Measurements from ENCODE around the gene RTN4.

Gene RTN4

DNA sequence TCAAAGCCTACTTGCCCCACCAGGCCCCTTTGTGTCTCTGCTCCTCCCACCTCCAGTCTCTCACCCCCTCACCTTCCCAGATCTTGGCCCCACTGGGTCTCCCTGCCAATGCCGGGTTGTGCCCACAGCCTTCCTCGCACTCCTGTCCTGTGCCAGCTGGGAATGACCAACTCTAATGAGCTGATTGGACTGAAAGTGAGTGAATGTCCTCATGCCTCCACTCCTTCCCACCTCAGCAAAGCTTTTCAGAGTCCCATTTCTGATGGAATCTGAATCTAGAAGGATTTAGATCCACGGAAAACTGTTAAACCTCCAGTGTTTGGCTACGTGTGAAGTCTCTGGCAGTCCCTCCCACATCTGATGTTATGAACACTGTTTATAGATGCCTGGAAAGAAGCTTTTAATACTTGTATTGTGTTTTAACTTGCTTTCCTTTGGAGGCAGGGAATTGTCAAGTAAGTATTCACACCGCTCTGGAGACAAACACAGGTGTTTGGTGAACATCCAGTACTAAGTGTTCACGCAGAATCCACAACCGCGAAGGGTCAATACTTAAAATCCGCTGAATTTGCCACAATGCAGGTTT lies 103.9 kb downstream of the RTN4 start:
- DNase-seq, result no peak

- DNase-seq, result no peak
Measured at GRCh38 chr2:54945391-54946219, 104.6 kb downstream of the RTN4 start.

- DNase-seq, result no peak
Measured at GRCh38 chr2:54944724-54945326, 105.4 kb downstream of the RTN4 start.

- no peak for DNase-seq
Measured at GRCh38 chr2:54942373-54942772, 107.9 kb downstream of the RTN4 start.

DNA sequence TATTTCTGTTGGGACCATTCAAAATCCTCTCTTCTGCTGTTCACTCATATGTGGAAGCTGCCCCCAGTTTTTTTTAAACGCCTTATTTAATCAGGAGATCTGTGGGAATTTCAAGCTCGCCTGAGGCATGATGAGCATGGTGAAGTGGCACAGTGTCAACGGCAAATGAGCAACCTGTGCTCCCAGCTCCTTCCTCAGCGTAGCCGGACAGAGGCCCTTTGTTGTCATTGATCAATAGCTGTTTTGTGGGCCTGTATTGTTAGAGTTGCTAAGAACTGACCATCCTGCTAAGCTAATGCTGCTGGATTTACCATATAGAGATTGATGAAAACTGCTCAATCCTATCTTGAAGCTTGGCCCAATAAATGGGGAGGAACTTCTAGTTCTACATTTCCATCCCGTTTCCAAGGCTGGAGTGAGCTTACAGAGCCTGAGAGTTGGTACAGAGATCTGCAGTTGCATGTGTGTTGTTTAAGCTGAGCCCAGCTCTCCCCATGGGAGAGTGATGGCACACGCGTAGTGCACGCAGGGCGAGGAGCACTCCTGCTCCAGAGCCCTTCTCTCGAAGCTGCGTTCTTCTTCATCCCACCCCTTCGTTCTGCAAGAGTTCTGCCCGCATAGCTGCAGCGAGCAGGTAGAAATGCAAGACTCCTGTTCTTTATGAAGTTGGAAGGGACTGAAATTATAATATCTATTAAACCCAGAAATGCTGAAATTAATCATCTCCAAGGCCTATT lies 108.8 kb downstream of the RTN4 start:
- DNase-seq, result no peak

DNA sequence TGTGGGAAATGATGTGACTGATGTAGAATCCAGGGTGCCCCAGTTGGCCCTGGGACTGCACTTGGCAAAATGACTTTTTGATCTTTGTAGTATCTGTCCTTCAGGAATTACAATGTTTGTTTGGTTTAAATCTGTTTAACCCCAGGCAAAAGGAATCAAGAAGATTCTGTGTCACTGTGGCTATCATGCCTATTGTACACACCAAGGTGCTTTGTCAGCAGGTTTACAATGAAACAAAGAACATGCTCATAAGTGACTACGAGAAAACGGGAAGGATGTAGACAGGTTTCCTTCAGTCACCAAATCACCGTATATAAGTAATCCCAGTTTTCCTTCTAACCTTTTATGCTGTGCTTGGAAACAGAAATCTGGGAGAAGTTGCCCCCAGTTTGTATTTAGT lies 109.5 kb downstream of the RTN4 start:
- DNase-seq, result no peak

DNA sequence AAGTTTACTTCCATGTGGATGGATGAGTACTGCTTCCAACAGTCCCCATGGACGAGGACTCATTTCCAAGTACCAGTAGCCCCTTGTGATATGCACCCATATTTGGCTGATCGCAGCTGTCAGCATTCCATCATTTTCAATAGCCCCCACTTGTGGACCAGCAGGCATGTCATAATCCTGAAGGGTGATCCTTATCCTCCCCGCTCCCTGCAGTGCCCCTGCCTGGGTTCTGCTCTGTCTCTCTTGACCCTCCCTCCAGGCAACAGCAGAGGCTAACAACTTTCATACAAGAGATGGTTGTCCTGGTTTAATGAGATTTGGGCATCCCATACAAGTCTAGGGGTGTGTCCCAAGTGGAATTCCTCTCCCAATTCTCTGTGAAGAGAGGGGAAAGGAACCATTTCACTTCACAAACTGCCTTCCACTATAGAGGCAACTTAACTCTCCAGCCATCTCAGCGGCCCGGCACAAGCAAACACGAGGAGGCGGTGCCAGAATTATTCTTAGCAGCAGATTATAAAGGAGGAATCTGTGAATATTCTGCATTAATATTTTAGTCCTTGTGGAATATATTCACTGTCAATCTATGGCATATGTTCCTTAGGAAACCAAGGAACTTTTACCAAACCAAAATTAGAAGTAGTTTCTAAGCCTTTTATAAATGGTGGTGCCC lies 110.7 kb downstream of the RTN4 start:
- DNase-seq, result no peak

DNA sequence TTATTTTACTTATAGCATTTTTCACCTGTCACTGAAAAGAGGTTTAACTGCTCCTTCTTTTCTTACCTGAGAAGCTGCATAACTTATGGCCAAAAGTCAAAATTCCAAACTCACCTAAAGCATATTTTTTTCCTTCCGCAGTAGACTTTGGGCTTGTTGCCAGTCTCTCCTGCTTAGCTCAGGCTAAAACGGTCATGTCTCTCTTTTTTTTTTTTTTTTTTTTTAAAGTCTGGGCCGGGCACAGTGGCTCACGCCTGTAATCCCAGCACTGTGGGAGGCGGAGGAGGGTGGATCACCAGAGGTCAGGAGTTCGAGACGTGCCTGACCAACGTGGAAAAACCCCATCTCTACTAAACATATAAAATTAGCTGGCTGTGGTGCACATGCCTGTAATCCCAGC lies 113.5 kb downstream of the RTN4 start:
- DNase-seq, result no peak

- DNase-seq, result no peak
Measured at GRCh38 chr2:54935389-54935788, 114.9 kb downstream of the RTN4 start.

DNA sequence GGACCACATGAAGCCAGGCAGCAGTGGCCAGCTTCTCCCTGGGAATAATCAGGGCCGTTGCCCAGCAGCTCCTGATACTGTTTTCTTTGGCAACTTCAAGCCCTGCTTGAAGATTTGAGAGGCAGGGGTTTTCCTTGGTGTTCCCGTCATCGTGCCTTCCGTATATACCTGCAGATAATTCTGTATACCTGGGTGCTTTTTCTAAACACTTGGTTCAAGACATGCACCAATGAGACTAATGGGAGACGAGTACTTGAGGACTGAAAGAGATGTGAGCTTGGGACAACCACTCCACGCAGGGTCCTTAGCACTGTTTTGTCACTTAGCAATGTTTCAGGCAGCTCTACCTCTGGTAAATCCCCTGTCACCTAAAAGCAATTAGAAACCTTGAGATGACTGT lies 118.8 kb downstream of the RTN4 start:
- DNase-seq, result no peak

DNA sequence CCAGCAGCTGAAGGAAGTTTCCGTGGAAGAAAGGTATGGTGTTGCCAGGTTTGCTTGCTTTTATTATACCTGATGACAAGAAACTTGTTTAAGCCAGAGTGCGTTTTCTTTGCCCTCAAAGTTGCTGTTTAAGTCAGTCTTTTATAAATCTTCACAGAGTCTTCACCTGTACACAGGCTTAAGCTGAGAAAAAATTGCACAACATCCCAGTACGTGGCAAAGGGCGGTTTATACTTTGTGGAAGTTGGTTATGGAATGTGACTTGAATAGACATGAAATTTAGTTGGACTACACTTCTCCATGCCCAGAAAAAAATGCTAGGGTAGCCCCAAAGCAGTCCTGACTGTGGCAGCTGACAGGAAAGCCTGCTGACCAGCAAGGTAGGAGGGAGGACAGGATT lies 121.5 kb downstream of the RTN4 start:
- DNase-seq, result no peak

GRCh38 chr2:54927751-54928615 lies 122.3 kb downstream of the RTN4 start:
- no peak for DNase-seq

DNA sequence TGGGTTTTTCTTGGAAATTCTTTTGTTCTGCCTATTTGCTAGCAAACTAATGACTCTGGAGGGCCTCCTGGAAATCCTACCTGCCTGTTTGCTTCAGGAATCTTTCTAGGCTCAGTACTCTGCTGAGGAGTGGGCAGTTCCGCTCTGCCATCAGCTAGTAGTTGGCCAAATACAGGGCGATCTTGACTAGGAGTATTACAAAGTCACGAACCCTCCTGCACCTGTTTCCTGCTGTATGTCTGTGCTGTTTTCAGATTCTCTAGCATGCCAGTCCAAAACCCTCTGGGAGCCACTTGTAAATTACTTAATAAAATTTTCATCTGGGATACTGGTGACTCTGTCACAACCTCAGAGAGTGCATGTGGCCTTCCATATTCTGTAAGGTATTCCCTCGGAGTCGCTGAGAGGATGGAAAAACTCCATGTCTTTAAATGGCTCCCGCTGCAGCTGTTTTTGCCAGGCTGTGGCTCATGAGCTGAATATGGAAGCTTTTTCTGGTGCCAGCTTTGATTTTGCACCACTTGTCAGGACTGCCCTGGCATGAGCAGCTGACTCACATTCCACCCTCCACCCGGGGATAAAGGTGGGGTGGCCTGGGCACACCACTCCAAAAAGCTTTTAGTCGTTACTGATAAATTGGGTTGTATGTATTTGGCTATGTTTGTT lies 123.0 kb downstream of the RTN4 start:
- no peak for DNase-seq

GRCh38 chr2:54925022-54925421 lies 125.2 kb downstream of the RTN4 start:
- no peak for DNase-seq

DNA sequence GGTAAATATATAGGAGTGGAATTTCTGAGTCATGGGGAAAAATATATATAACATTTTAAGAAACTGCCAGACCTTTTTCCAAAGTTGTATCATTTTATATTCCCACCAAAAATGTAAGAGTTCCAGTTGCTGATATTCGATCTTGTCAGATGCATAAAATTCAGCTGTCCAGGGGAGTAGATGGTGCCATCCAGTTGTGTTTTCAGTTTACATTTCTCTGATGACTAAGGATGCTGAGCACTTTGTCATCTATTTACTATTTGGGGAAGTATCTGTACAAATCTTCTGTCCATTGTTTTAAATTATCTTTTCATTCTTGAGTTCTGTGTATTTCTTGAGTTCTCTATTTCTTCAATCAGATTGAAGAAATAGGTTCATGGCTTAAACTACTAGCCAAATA lies 126.1 kb downstream of the RTN4 start:
- no peak for DNase-seq

Measured in NCI-H1417 treated with DMSO at 0.1 percent for 48 hours (cell line).